H1 (cell line): Measurements from ENCODE around the gene TYSND1. TPM values are rescaled to one million over a fixed set of nuclear protein-coding genes. Genes with fewer than 3 reads are reported as not detected.

Experiments
- CTCF ChIA-PET: fragments of 300-600 bp; sonication (Branson Sonifier 250); formaldehyde crosslinking; loops from one replicate; lab custom pipeline; 2021; ENCODE audit not compliant: partially characterized antibody; lab: Charles Lee
- POLR2A ChIA-PET: fragments of 300-600 bp; sonication (Branson Sonifier 250); formaldehyde crosslinking; loops from one replicate; lab custom pipeline; 2021; ENCODE audit warnings: inconsistent platforms; ENCODE audit not compliant: partially characterized antibody; lab: Charles Lee
- DNase-seq, 2 experiments: peaks; one replicate each; pipeline versions ENCODE4 v3.0.0 to v3.0.0-alpha.2; 2010 to 2022; ENCODE audit warnings: low spot score in 2 of 2, low read depth in 1 of 2, mixed read lengths in 1 of 2
- FAIRE-seq: peaks from 2 replicates; lab custom pipeline; 2011; peaks lifted over from hg19 to GRCh38; lab: Jason Lieb, UNC
- H2AFZ ChIP-seq: 2 replicates; pipeline ENCODE4 v1.8.1; 2012; ENCODE audit warnings: low read length, inconsistent platforms
- H2AK5ac ChIP-seq: 2 replicates; pipeline ENCODE4 v1.6.1; 2013; ENCODE audit warnings: low read depth, low read length
- H2BK120ac ChIP-seq: replicated peaks from 2 replicates; pipeline ENCODE3; 2013; ENCODE audit warnings: low read depth, low read length, inconsistent platforms
- H2BK12ac ChIP-seq: 2 replicates; pipeline ENCODE4 v1.6.1; 2013; ENCODE audit warnings: low read depth, low read length
- H2BK15ac ChIP-seq: 2 replicates; pipeline ENCODE4 v1.6.1; 2013; ENCODE audit warnings: low read length
- H2BK20ac ChIP-seq: 2 replicates; pipeline ENCODE4 v1.6.1; 2013; ENCODE audit warnings: low read length
- H2BK5ac ChIP-seq: 2 replicates; pipeline ENCODE4 v1.6.1; 2013; ENCODE audit warnings: low read depth, low read length
- H3K14ac ChIP-seq: 2 replicates; pipeline ENCODE4 v1.6.1; 2013; ENCODE audit warnings: inconsistent platforms; ENCODE audit not compliant: insufficient read length
- H3K18ac ChIP-seq: 2 replicates; pipeline ENCODE4 v1.6.1; 2013; ENCODE audit warnings: low read length; ENCODE audit errors: extremely low read depth
- H3K23ac ChIP-seq: 2 replicates; pipeline ENCODE4 v1.6.1; 2013; ENCODE audit warnings: inconsistent platforms; ENCODE audit not compliant: insufficient read length
- H3K23me2 ChIP-seq: 2 replicates; pipeline ENCODE4 v1.6.1; 2013; ENCODE audit warnings: low read depth, low read length
- H3K27ac ChIP-seq: 2 replicates; pipeline ENCODE4 v1.6.1; 2011; ENCODE audit warnings: low read depth, low read length, inconsistent platforms
- H3K27me3 ChIP-seq, 4 experiments: replicated peaks in 1 of 4; 1 replicate in 1 of 4; 2 replicates in 3 of 4; pipeline versions ENCODE4 v1.6.1 to v1.8.1; 2011 to 2013; ENCODE audit warnings: low read length in 3 of 4, mild to moderate bottlenecking in 3 of 4, inconsistent platforms in 2 of 4, mixed read lengths in 2 of 4, moderate library complexity in 1 of 4; ENCODE audit not compliant: control insufficient read depth in 3 of 4, insufficient read depth in 3 of 4; ENCODE audit errors: extremely low read depth in 1 of 4
- H3K36me3 ChIP-seq, 4 experiments: 2 replicates each; pipeline versions ENCODE4 v1.6.1 to v1.8.1; 2011 to 2013; ENCODE audit warnings: mild to moderate bottlenecking in 4 of 4, low read length in 3 of 4, moderate library complexity in 2 of 4, control low read depth in 1 of 4, inconsistent platforms in 1 of 4; ENCODE audit not compliant: insufficient read depth in 4 of 4, control insufficient read depth in 2 of 4
- H3K4ac ChIP-seq: replicated peaks from 2 replicates; pipeline ENCODE3; 2013; ENCODE audit warnings: low read length, low read depth, mixed read lengths, inconsistent platforms; ENCODE audit not compliant: insufficient read length
- H3K4me1 ChIP-seq, 4 experiments: replicated peaks in 1 of 4; 1 replicate in 1 of 4; 2 replicates in 3 of 4; pipeline versions ENCODE4 v1.6.1 to v1.8.1; 2011 to 2013; ENCODE audit warnings: low read length in 3 of 4, inconsistent platforms in 2 of 4, mixed read lengths in 1 of 4; ENCODE audit not compliant: insufficient read depth in 4 of 4, control insufficient read depth in 3 of 4
- H3K4me2 ChIP-seq, 2 experiments: 2 replicates each; pipeline versions ENCODE4 v1.6.1 to v1.8.1; 2011 to 2013; ENCODE audit warnings: low read depth in 2 of 2, low read length in 2 of 2, control low read depth in 1 of 2, inconsistent platforms in 1 of 2, mild to moderate bottlenecking in 1 of 2; ENCODE audit not compliant: insufficient read depth in 1 of 2
- H3K4me3 ChIP-seq, 4 experiments: fragments of 200-600, 300-600 bp in 1 of 4; sonication (generic), shearing (Covaris generic), sonication (Bioruptor Twin) in 1 of 4; 2 replicates each; pipeline versions ENCODE4 v1.5.1 to v1.8.1; 2011 to 2016; ENCODE audit warnings: low read length in 4 of 4, low read depth in 3 of 4, control low read depth in 2 of 4, inconsistent platforms in 2 of 4, mild to moderate bottlenecking in 2 of 4, mixed read lengths in 1 of 4, moderate library complexity in 1 of 4; ENCODE audit not compliant: insufficient read depth in 2 of 4; ENCODE audit errors: extremely low read depth in 1 of 4
- H3K56ac ChIP-seq: replicated peaks from 2 replicates; pipeline ENCODE3; 2013; ENCODE audit warnings: low read depth, mild to moderate bottlenecking, mixed read lengths, low read length, inconsistent platforms; ENCODE audit not compliant: insufficient read length
- H3K79me1 ChIP-seq: 2 replicates; pipeline ENCODE4 v1.6.1; 2013; ENCODE audit warnings: low read depth, low read length, control low read depth
- H3K79me2 ChIP-seq, 2 experiments: 2 replicates each; pipeline versions ENCODE4 v1.6.1 to v1.8.1; 2012 to 2013; ENCODE audit warnings: low read length in 2 of 2, mild to moderate bottlenecking in 2 of 2, inconsistent platforms in 1 of 2; ENCODE audit not compliant: insufficient read depth in 2 of 2, control insufficient read depth in 1 of 2
- H3K9ac ChIP-seq, 4 experiments: replicated peaks in 1 of 4; 1 replicate in 1 of 4; 2 replicates in 3 of 4; pipeline versions ENCODE4 v1.6.1 to v1.8.1; 2011 to 2013; ENCODE audit warnings: low read depth in 3 of 4, low read length in 3 of 4, control low read depth in 2 of 4, mild to moderate bottlenecking in 2 of 4, moderate library complexity in 2 of 4, inconsistent platforms in 1 of 4; ENCODE audit errors: extremely low read depth in 1 of 4
- H3K9me3 ChIP-seq, 2 experiments: 2 replicates each; pipeline versions ENCODE4 v1.6.1 to v1.8.1; 2012 to 2013; ENCODE audit warnings: mild to moderate bottlenecking in 2 of 2, moderate library complexity in 2 of 2, control low read depth in 1 of 2, inconsistent platforms in 1 of 2, low read depth in 1 of 2, low read length in 1 of 2, mixed read lengths in 1 of 2; ENCODE audit not compliant: insufficient read depth in 2 of 2
- H4K20me1 ChIP-seq, 2 experiments: replicated peaks in 1 of 2; 2 replicates each; pipeline versions ENCODE3 to v1.8.1; 2011 to 2013; ENCODE audit warnings: inconsistent platforms in 2 of 2, low read length in 2 of 2, mild to moderate bottlenecking in 1 of 2; ENCODE audit not compliant: insufficient read depth in 2 of 2, control insufficient read depth in 1 of 2
- H4K5ac ChIP-seq: 2 replicates; pipeline ENCODE4 v1.6.1; 2013; ENCODE audit warnings: low read length, low read depth, mixed read lengths, inconsistent platforms; ENCODE audit not compliant: insufficient read length
- H4K8ac ChIP-seq: 2 replicates; pipeline ENCODE4 v1.8.0; 2013; ENCODE audit warnings: mild to moderate bottlenecking, moderate library complexity, low read length, inconsistent platforms; ENCODE audit not compliant: insufficient read depth; ENCODE audit errors: extremely low read depth
- H4K91ac ChIP-seq: replicated peaks from 2 replicates; pipeline ENCODE3; 2013; ENCODE audit warnings: low read length, mixed read lengths, inconsistent platforms; ENCODE audit not compliant: insufficient read length
- BCL11A ChIP-seq, 2 experiments: IDR thresholded peaks; one replicate each; pipeline ENCODE4 v1.6.1; 2011; ENCODE audit warnings: low read depth in 2 of 2, low read length in 2 of 2, mild to moderate bottlenecking in 2 of 2
- JUN ChIP-seq: IDR thresholded peaks from 2 replicates; pipeline ENCODE4 v1.6.1; 2011; ENCODE audit warnings: low read depth, mild to moderate bottlenecking, improper control_type of control experiment, low read length
- WGBS, 2 experiments: shearing (Covaris generic) in 1 of 2; methylation state at CpG; one replicate each; pipeline versions ENCODE4 v1.1.6 to v1.1.7; 2013 to 2015; ENCODE audit warnings: low lambda C conversion rate in 2 of 2, mixed read lengths in 2 of 2, inconsistent platforms in 1 of 2, low coverage in 1 of 2, missing lambda C conversion rate in 1 of 2; ENCODE audit not compliant: insufficient replicate concordance in 2 of 2, insufficient coverage in 1 of 2, insufficient read length in 1 of 2; ENCODE audit errors: extremely low coverage in 1 of 2, missing lambda C conversion rate in 1 of 2; 5-methylcytosine and 5-hydroxymethylcytosine counted together
- polyA plus RNA-seq, 7 experiments: library from polyadenylated mRNA; depleted of rRNA in 3 of 7; stranded (reverse) in 5 of 7; unstranded in 2 of 7; fragments of >200 nt in 5 of 7; fragments of 200-250 nt in 2 of 7; gene quantifications; 1 replicate in 5 of 7; 2 replicates in 1 of 7; 4 replicates in 1 of 7; pipeline versions ENCODE4 v1.2.1 to v1.2.3, GENCODE V29; 2011 to 2013; ENCODE audit warnings: missing spikeins in 2 of 7, mixed read lengths in 2 of 7
- total RNA-seq: library from RNA; stranded (reverse); fragmentation: NEBNext Ultra II Directional; extraction: Animal tissue kit (Norgen Biotek cat#: 25700); gene quantifications from 2 replicates; pipeline ENCODE4 v1.2.1, GENCODE V29; 2021
- TF ChIP-seq, protein P1 (sequence below): IDR thresholded peaks from 2 replicates; pipeline ENCODE4 v1.6.1; 2012; ENCODE audit warnings: inconsistent platforms

TYSND1 gene
- total and polyA plus RNA-seq, 2 of the 8 experiments (the other 6 are each of a cell fraction or from before 2014, with no cell fraction given): 11.9 to 15.0 TPM

- POLR2A ChIA-PET: interaction anchor here (2.8 kb wide), 1 partner anchor 15 kb away, joined by 11 read pairs; the partner anchor contains the start of gene TYSND1
- no peak for TF ChIP-seq BCL11A (IDR thresholded peaks at IDR 0.05; ENCODE audit: low read depth in 2 of 2, low read length in 2 of 2)
- TF ChIP-seq, protein P1, sequence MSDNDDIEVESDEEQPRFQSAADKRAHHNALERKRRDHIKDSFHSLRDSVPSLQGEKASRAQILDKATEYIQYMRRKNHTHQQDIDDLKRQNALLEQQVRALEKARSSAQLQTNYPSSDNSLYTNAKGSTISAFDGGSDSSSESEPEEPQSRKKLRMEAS: no peak
- TF ChIP-seq JUN: no peak
- peaks cover 0 to 25% (median 19%) of the 10 kb centered on the region in 4 experiments; a peak in 6 of 7 replicates for H3K27me3 ChIP-seq
Observed at GRCh38 chr10:70130878-70131559, 15.5 kb downstream of the TYSND1 start.

More at GRCh38 chr10:70130878-70131559, 15.5 kb downstream of the TYSND1 start:
- no peak overlapping the region for H4K5ac ChIP-seq
- H3K18ac ChIP-seq: no peak overlapping the region
- no peak overlapping the region for H2AK5ac ChIP-seq
- H3K4me2 ChIP-seq: no peak overlapping the region; a peak in 1 of 4 replicates
- H3K56ac ChIP-seq: no peak overlapping the region
- H2BK120ac ChIP-seq: no peak overlapping the region
- H4K91ac ChIP-seq: no peak overlapping the region
- no peak overlapping the region for H2BK20ac ChIP-seq
- H3K4me3 ChIP-seq: no peak overlapping the region
- no peak overlapping the region for H3K9ac ChIP-seq
- H4K20me1 ChIP-seq: peaks cover 0 to 2% of the 10 kb centered on the region in 2 experiments
- H3K79me1 ChIP-seq: no peaks in the 10 kb centered on the region
- CTCF ChIA-PET: interaction anchor here (2.0 to 5.6 kb wide), 2 partner anchors 14 to 16 kb away, joined by 6 to 51 read pairs; partner anchors contain the start of gene TYSND1
- WGBS, 2 experiments: 93% methylated on average over 8 of the region's 10 CpGs; no CpG with 5 or more reads in 1 of the 2 experiments
- no peaks in the 10 kb centered on the region for H3K9me3 ChIP-seq
- no peak for FAIRE-seq
- no peak for DNase-seq
- H3K79me2 ChIP-seq: no peaks in the 10 kb centered on the region
- H3K4me1 ChIP-seq: peaks cover 0 to 4% (median 1%) of the 10 kb centered on the region in 4 experiments; a peak in 2 of 7 replicates
- no peak overlapping the region for H3K23ac ChIP-seq
- no peak overlapping the region for H3K14ac ChIP-seq
- H2BK15ac ChIP-seq: no peak overlapping the region
- H4K8ac ChIP-seq: no peak overlapping the region
- H3K27ac ChIP-seq: no peak overlapping the region
- no peak overlapping the region for H2BK12ac ChIP-seq
- peaks cover 12% of the 10 kb centered on the region; the same call in 1 of the 2 replicates for H3K23me2 ChIP-seq
- H2AFZ ChIP-seq: no peak overlapping the region
- H3K4ac ChIP-seq: no peak overlapping the region
- no peaks in the 10 kb centered on the region for H3K36me3 ChIP-seq
- H2BK5ac ChIP-seq: no peak overlapping the region
